ENCODE data around the gene ZNF391. TPM values are rescaled to one million over a fixed set of nuclear protein-coding genes. Genes with fewer than 3 reads are reported as not detected.

The ZNF391 gene
- total and polyA plus RNA-seq, 2 donors (not counting 1 experiment from before 2014, with no cell fraction given) = 1.3 to 4.4 TPM

- WGBS (ENCODE audit: insufficient coverage) = no CpG with 5 or more reads among the region's 4 CpGs
- no peak for DNase-seq
These were observed 35.7 kb upstream of the ZNF391 start for GRCh38 chr6:27352850-27353249.

GRCh38 chr6:27358786-27359185 lies 29.8 kb upstream of the ZNF391 start:
- ATAC-seq (ENCODE audit: low read depth) = no peak

More at GRCh38 chr6:27352850-27353249, 35.7 kb upstream of the ZNF391 start:
- TF ChIP-seq CTCF (IDR thresholded peaks at IDR 0.05) (no peak), EZH2 (IDR thresholded peaks at IDR 0.05; ENCODE audit: borderline replicate concordance, insufficient read depth, low read depth, low read length, poor library complexity, severe bottlenecking) (no peak)
- Histone ChIP-seq H3K36me3 (replicated peaks in 1 of 2; ENCODE audit: control extremely low read depth in 1 of 2, control insufficient read depth in 1 of 2, extremely low read depth in 1 of 2, insufficient read depth in 2 of 2, low read length in 1 of 2) (no peaks in the 10 kb centered on the region), H3K27ac (ENCODE audit: low read length in 2 of 2) (no peak overlapping the region), H3K9me3 (ENCODE audit: control extremely low read depth in 1 of 3, control insufficient read depth in 2 of 3, insufficient read depth in 1 of 3, low read length in 2 of 3) (peaks cover 0 to 16% (median 7%) of the 10 kb centered on the region in 3 donors), H3K4me3 (ENCODE audit: control extremely low read depth in 1 of 5, extremely low read depth in 1 of 5, insufficient read depth in 1 of 5, low read depth in 2 of 5, low read length in 4 of 5) (no peak overlapping the region), H3K9ac (ENCODE audit: low read length) (no peak overlapping the region), H3K79me2 (ENCODE audit: control insufficient read depth, insufficient read depth, low read length) (no peaks in the 10 kb centered on the region), H4K20me1 (ENCODE audit: control insufficient read depth, insufficient read depth, low read length, poor library complexity, severe bottlenecking) (no peaks in the 10 kb centered on the region), H3K4me1 (ENCODE audit: control insufficient read depth in 2 of 2, insufficient read depth in 2 of 2, low read length in 2 of 2) (no peaks in the 10 kb centered on the region), H3K4me2 (replicated peaks; ENCODE audit: low read depth, low read length, poor library complexity, severe bottlenecking) (no peak overlapping the region), H2AFZ (ENCODE audit: insufficient read depth, low read depth, low read length, poor library complexity, severe bottlenecking) (no peak overlapping the region), H3K27me3 (replicated peaks in 1 of 4; ENCODE audit: control extremely low read depth in 1 of 4, control insufficient read depth in 3 of 4, insufficient read depth in 4 of 4, low read length in 3 of 4) (peaks cover 0 to 12% (median 2%) of the 10 kb centered on the region in 4 experiments)
- POLR2A ChIA-PET = no interaction called here
- intact Hi-C loops (cut with micrococcal nuclease) = no loop called here
- Mint-ChIP-seq H3K4me1 (no peaks in the 10 kb centered on the region), H3K9me3 (ENCODE audit: insufficient read depth) (peaks cover 15% of the 10 kb centered on the region), H3K4me3 (no peak overlapping the region), H3K27ac (no peak overlapping the region), H3K27me3 (peaks cover 7% of the 10 kb centered on the region)
- no peak for ATAC-seq (ENCODE audit: low read depth)
- CTCF ChIA-PET = no interaction called here

More at GRCh38 chr6:27358786-27359185, 29.8 kb upstream of the ZNF391 start:
- Histone ChIP-seq H4K20me1 (ENCODE audit: control insufficient read depth, insufficient read depth, low read length, poor library complexity, severe bottlenecking) (no peaks in the 10 kb centered on the region), H3K9ac (ENCODE audit: low read length) (no peak overlapping the region), H3K4me3 (ENCODE audit: control extremely low read depth in 1 of 5, extremely low read depth in 1 of 5, insufficient read depth in 1 of 5, low read depth in 2 of 5, low read length in 4 of 5) (no peak overlapping the region), H3K4me2 (replicated peaks; ENCODE audit: low read depth, low read length, poor library complexity, severe bottlenecking) (no peak overlapping the region), H3K4me1 (ENCODE audit: control insufficient read depth in 2 of 2, insufficient read depth in 2 of 2, low read length in 2 of 2) (no peaks in the 10 kb centered on the region), H3K36me3 (replicated peaks in 1 of 2; ENCODE audit: control extremely low read depth in 1 of 2, control insufficient read depth in 1 of 2, extremely low read depth in 1 of 2, insufficient read depth in 2 of 2, low read length in 1 of 2) (no peaks in the 10 kb centered on the region), H3K27ac (ENCODE audit: low read length in 2 of 2) (no peak overlapping the region), H3K9me3 (ENCODE audit: control extremely low read depth in 1 of 3, control insufficient read depth in 2 of 3, insufficient read depth in 1 of 3, low read length in 2 of 3) (peaks cover 0 to 33% (median 4%) of the 10 kb centered on the region in 3 donors), H2AFZ (ENCODE audit: insufficient read depth, low read depth, low read length, poor library complexity, severe bottlenecking) (no peak overlapping the region), H3K27me3 (replicated peaks in 1 of 4; ENCODE audit: control extremely low read depth in 1 of 4, control insufficient read depth in 3 of 4, insufficient read depth in 4 of 4, low read length in 3 of 4) (peaks cover 0 to 2% (median 0%) of the 10 kb centered on the region in 4 experiments), H3K79me2 (ENCODE audit: control insufficient read depth, insufficient read depth, low read length) (no peaks in the 10 kb centered on the region)
- intact Hi-C loops (cut with micrococcal nuclease) = no loop called here
- H3K9me3 Mint-ChIP-seq (ENCODE audit: insufficient read depth) = peaks cover 29% of the 10 kb centered on the region
- POLR2A ChIA-PET = no interaction called here
- H3K27ac Mint-ChIP-seq = no peak overlapping the region
- no peak for TF ChIP-seq CTCF (IDR thresholded peaks at IDR 0.05)
- no peak for TF ChIP-seq EZH2 (IDR thresholded peaks at IDR 0.05; ENCODE audit: borderline replicate concordance, insufficient read depth, low read depth, low read length, poor library complexity, severe bottlenecking)
- CTCF ChIA-PET = no interaction called here
- no peak overlapping the region for H3K4me3 Mint-ChIP-seq
- no peak for DNase-seq
- no peaks in the 10 kb centered on the region for H3K4me1 Mint-ChIP-seq
- no CpG with 5 or more reads among the region's 2 CpGs for whole genome bisulfite sequencing (ENCODE audit: insufficient coverage)
- no peaks in the 10 kb centered on the region for H3K27me3 Mint-ChIP-seq

All from B cell (primary cell).